H1 (cell line): Measurements from ENCODE around the gene NOXO1. TPM values are rescaled to one million over a fixed set of nuclear protein-coding genes. Genes with fewer than 3 reads are reported as not detected.

Source experiments
- CTCF ChIA-PET: fragments of 300-600 bp; sonication (Branson Sonifier 250); formaldehyde crosslinking; loops from one replicate; lab custom pipeline; 2021; ENCODE audit not compliant: partially characterized antibody; lab: Charles Lee
- POLR2A ChIA-PET: fragments of 300-600 bp; sonication (Branson Sonifier 250); formaldehyde crosslinking; loops from one replicate; lab custom pipeline; 2021; ENCODE audit warnings: inconsistent platforms; ENCODE audit not compliant: partially characterized antibody; lab: Charles Lee
- DNase-seq, 2 experiments: peaks; one replicate each; pipeline versions ENCODE4 v3.0.0 to v3.0.0-alpha.2; 2010 to 2022; ENCODE audit warnings: low spot score in 2 of 2, low read depth in 1 of 2, mixed read lengths in 1 of 2
- FAIRE-seq: peaks from 2 replicates; lab custom pipeline; 2011; peaks lifted over from hg19 to GRCh38; lab: Jason Lieb, UNC
- H2AFZ ChIP-seq: 2 replicates; pipeline ENCODE4 v1.8.1; 2012; ENCODE audit warnings: low read length, inconsistent platforms
- H2AK5ac ChIP-seq: 2 replicates; pipeline ENCODE4 v1.6.1; 2013; ENCODE audit warnings: low read depth, low read length
- H2BK120ac ChIP-seq: replicated peaks from 2 replicates; pipeline ENCODE3; 2013; ENCODE audit warnings: low read depth, low read length, inconsistent platforms
- H2BK12ac ChIP-seq: 2 replicates; pipeline ENCODE4 v1.6.1; 2013; ENCODE audit warnings: low read depth, low read length
- H2BK15ac ChIP-seq: 2 replicates; pipeline ENCODE4 v1.6.1; 2013; ENCODE audit warnings: low read length
- H2BK20ac ChIP-seq: 2 replicates; pipeline ENCODE4 v1.6.1; 2013; ENCODE audit warnings: low read length
- H2BK5ac ChIP-seq: 2 replicates; pipeline ENCODE4 v1.6.1; 2013; ENCODE audit warnings: low read depth, low read length
- H3K14ac ChIP-seq: 2 replicates; pipeline ENCODE4 v1.6.1; 2013; ENCODE audit warnings: inconsistent platforms; ENCODE audit not compliant: insufficient read length
- H3K18ac ChIP-seq: 2 replicates; pipeline ENCODE4 v1.6.1; 2013; ENCODE audit warnings: low read length; ENCODE audit errors: extremely low read depth
- H3K23ac ChIP-seq: 2 replicates; pipeline ENCODE4 v1.6.1; 2013; ENCODE audit warnings: inconsistent platforms; ENCODE audit not compliant: insufficient read length
- H3K23me2 ChIP-seq: 2 replicates; pipeline ENCODE4 v1.6.1; 2013; ENCODE audit warnings: low read depth, low read length
- H3K27ac ChIP-seq: 2 replicates; pipeline ENCODE4 v1.6.1; 2011; ENCODE audit warnings: low read depth, low read length, inconsistent platforms
- H3K27me3 ChIP-seq, 4 experiments: replicated peaks in 1 of 4; 1 replicate in 1 of 4; 2 replicates in 3 of 4; pipeline versions ENCODE4 v1.6.1 to v1.8.1; 2011 to 2013; ENCODE audit warnings: low read length in 3 of 4, mild to moderate bottlenecking in 3 of 4, inconsistent platforms in 2 of 4, mixed read lengths in 2 of 4, moderate library complexity in 1 of 4; ENCODE audit not compliant: control insufficient read depth in 3 of 4, insufficient read depth in 3 of 4; ENCODE audit errors: extremely low read depth in 1 of 4
- H3K36me3 ChIP-seq, 4 experiments: 2 replicates each; pipeline versions ENCODE4 v1.6.1 to v1.8.1; 2011 to 2013; ENCODE audit warnings: mild to moderate bottlenecking in 4 of 4, low read length in 3 of 4, moderate library complexity in 2 of 4, control low read depth in 1 of 4, inconsistent platforms in 1 of 4; ENCODE audit not compliant: insufficient read depth in 4 of 4, control insufficient read depth in 2 of 4
- H3K4ac ChIP-seq: replicated peaks from 2 replicates; pipeline ENCODE3; 2013; ENCODE audit warnings: low read length, low read depth, mixed read lengths, inconsistent platforms; ENCODE audit not compliant: insufficient read length
- H3K4me1 ChIP-seq, 4 experiments: replicated peaks in 1 of 4; 1 replicate in 1 of 4; 2 replicates in 3 of 4; pipeline versions ENCODE4 v1.6.1 to v1.8.1; 2011 to 2013; ENCODE audit warnings: low read length in 3 of 4, inconsistent platforms in 2 of 4, mixed read lengths in 1 of 4; ENCODE audit not compliant: insufficient read depth in 4 of 4, control insufficient read depth in 3 of 4
- H3K4me2 ChIP-seq, 2 experiments: 2 replicates each; pipeline versions ENCODE4 v1.6.1 to v1.8.1; 2011 to 2013; ENCODE audit warnings: low read depth in 2 of 2, low read length in 2 of 2, control low read depth in 1 of 2, inconsistent platforms in 1 of 2, mild to moderate bottlenecking in 1 of 2; ENCODE audit not compliant: insufficient read depth in 1 of 2
- H3K4me3 ChIP-seq, 4 experiments: fragments of 200-600, 300-600 bp in 1 of 4; sonication (generic), shearing (Covaris generic), sonication (Bioruptor Twin) in 1 of 4; 2 replicates each; pipeline versions ENCODE4 v1.5.1 to v1.8.1; 2011 to 2016; ENCODE audit warnings: low read length in 4 of 4, low read depth in 3 of 4, control low read depth in 2 of 4, inconsistent platforms in 2 of 4, mild to moderate bottlenecking in 2 of 4, mixed read lengths in 1 of 4, moderate library complexity in 1 of 4; ENCODE audit not compliant: insufficient read depth in 2 of 4; ENCODE audit errors: extremely low read depth in 1 of 4
- H3K56ac ChIP-seq: replicated peaks from 2 replicates; pipeline ENCODE3; 2013; ENCODE audit warnings: low read depth, mild to moderate bottlenecking, mixed read lengths, low read length, inconsistent platforms; ENCODE audit not compliant: insufficient read length
- H3K79me1 ChIP-seq: 2 replicates; pipeline ENCODE4 v1.6.1; 2013; ENCODE audit warnings: low read depth, low read length, control low read depth
- H3K79me2 ChIP-seq, 2 experiments: 2 replicates each; pipeline versions ENCODE4 v1.6.1 to v1.8.1; 2012 to 2013; ENCODE audit warnings: low read length in 2 of 2, mild to moderate bottlenecking in 2 of 2, inconsistent platforms in 1 of 2; ENCODE audit not compliant: insufficient read depth in 2 of 2, control insufficient read depth in 1 of 2
- H3K9ac ChIP-seq, 4 experiments: replicated peaks in 1 of 4; 1 replicate in 1 of 4; 2 replicates in 3 of 4; pipeline versions ENCODE4 v1.6.1 to v1.8.1; 2011 to 2013; ENCODE audit warnings: low read depth in 3 of 4, low read length in 3 of 4, control low read depth in 2 of 4, mild to moderate bottlenecking in 2 of 4, moderate library complexity in 2 of 4, inconsistent platforms in 1 of 4; ENCODE audit errors: extremely low read depth in 1 of 4
- H3K9me3 ChIP-seq, 2 experiments: 2 replicates each; pipeline versions ENCODE4 v1.6.1 to v1.8.1; 2012 to 2013; ENCODE audit warnings: mild to moderate bottlenecking in 2 of 2, moderate library complexity in 2 of 2, control low read depth in 1 of 2, inconsistent platforms in 1 of 2, low read depth in 1 of 2, low read length in 1 of 2, mixed read lengths in 1 of 2; ENCODE audit not compliant: insufficient read depth in 2 of 2
- H4K20me1 ChIP-seq, 2 experiments: replicated peaks in 1 of 2; 2 replicates each; pipeline versions ENCODE3 to v1.8.1; 2011 to 2013; ENCODE audit warnings: inconsistent platforms in 2 of 2, low read length in 2 of 2, mild to moderate bottlenecking in 1 of 2; ENCODE audit not compliant: insufficient read depth in 2 of 2, control insufficient read depth in 1 of 2
- H4K5ac ChIP-seq: 2 replicates; pipeline ENCODE4 v1.6.1; 2013; ENCODE audit warnings: low read length, low read depth, mixed read lengths, inconsistent platforms; ENCODE audit not compliant: insufficient read length
- H4K8ac ChIP-seq: 2 replicates; pipeline ENCODE4 v1.8.0; 2013; ENCODE audit warnings: mild to moderate bottlenecking, moderate library complexity, low read length, inconsistent platforms; ENCODE audit not compliant: insufficient read depth; ENCODE audit errors: extremely low read depth
- H4K91ac ChIP-seq: replicated peaks from 2 replicates; pipeline ENCODE3; 2013; ENCODE audit warnings: low read length, mixed read lengths, inconsistent platforms; ENCODE audit not compliant: insufficient read length
- E2F6 ChIP-seq: IDR thresholded peaks from 2 replicates; pipeline ENCODE4 v1.6.1; 2012; ENCODE audit warnings: inconsistent platforms
- GTF2F1 ChIP-seq: IDR thresholded peaks from 2 replicates; pipeline ENCODE4 v1.6.1; 2012; ENCODE audit warnings: low read depth, low read length, improper control_type of control experiment, borderline replicate concordance
- HDAC2 ChIP-seq, 2 experiments: fragments of 300-600 bp in 1 of 2; sonication (generic) in 1 of 2; IDR thresholded peaks; 2 replicates each; pipeline ENCODE4 v1.6.1; 2011 to 2012; ENCODE audit warnings: low read depth in 2 of 2, low read length in 2 of 2, mild to moderate bottlenecking in 2 of 2, moderate library complexity in 2 of 2, borderline replicate concordance in 1 of 2, inconsistent platforms in 1 of 2
- SIN3A ChIP-seq, 2 experiments: IDR thresholded peaks in 1 of 2; conservative IDR thresholded peaks in 1 of 2; 2 replicates each; pipeline ENCODE4 v1.6.1; 2011 to 2012; ENCODE audit warnings: low read length in 2 of 2, improper control_type of control experiment in 1 of 2, low read depth in 1 of 2, mild to moderate bottlenecking in 1 of 2
- SP4 ChIP-seq: IDR thresholded peaks from 2 replicates; pipeline ENCODE4 v1.6.1; 2012; ENCODE audit warnings: low read length, inconsistent platforms
- TAF1 ChIP-seq: IDR thresholded peaks from 2 replicates; pipeline ENCODE4 v1.6.1; 2011; ENCODE audit warnings: mild to moderate bottlenecking, low read depth, low read length
- YY1 ChIP-seq: IDR thresholded peaks from 2 replicates; pipeline ENCODE4 v1.6.1; 2011; ENCODE audit warnings: low read depth, mild to moderate bottlenecking, low read length
- WGBS, 2 experiments: shearing (Covaris generic) in 1 of 2; methylation state at CpG; one replicate each; pipeline versions ENCODE4 v1.1.6 to v1.1.7; 2013 to 2015; ENCODE audit warnings: low lambda C conversion rate in 2 of 2, mixed read lengths in 2 of 2, inconsistent platforms in 1 of 2, low coverage in 1 of 2, missing lambda C conversion rate in 1 of 2; ENCODE audit not compliant: insufficient replicate concordance in 2 of 2, insufficient coverage in 1 of 2, insufficient read length in 1 of 2; ENCODE audit errors: extremely low coverage in 1 of 2, missing lambda C conversion rate in 1 of 2; 5-methylcytosine and 5-hydroxymethylcytosine counted together
- polyA plus RNA-seq, 7 experiments: library from polyadenylated mRNA; depleted of rRNA in 3 of 7; stranded (reverse) in 5 of 7; unstranded in 2 of 7; fragments of >200 nt in 5 of 7; fragments of 200-250 nt in 2 of 7; gene quantifications; 1 replicate in 5 of 7; 2 replicates in 1 of 7; 4 replicates in 1 of 7; pipeline versions ENCODE4 v1.2.1 to v1.2.3, GENCODE V29; 2011 to 2013; ENCODE audit warnings: missing spikeins in 2 of 7, mixed read lengths in 2 of 7
- total RNA-seq: library from RNA; stranded (reverse); fragmentation: NEBNext Ultra II Directional; extraction: Animal tissue kit (Norgen Biotek cat#: 25700); gene quantifications from 2 replicates; pipeline ENCODE4 v1.2.1, GENCODE V29; 2021

NOXO1 gene
- total and polyA plus RNA-seq, 2 of the 8 experiments (the other 6 are each of a cell fraction or from before 2014, with no cell fraction given), result 1.3 to 2.5 TPM

- H3K23me2 ChIP-seq, result peaks cover 22% of the 10 kb centered on the region; the same call in 1 of the 2 replicates
Observed at GRCh38 chr16:1992704-1993317, 11.5 kb upstream of the NOXO1 start.

More at GRCh38 chr16:1992704-1993317, 11.5 kb upstream of the NOXO1 start:
- Histone ChIP-seq H3K4me1 (peaks cover 0 to 24% (median 18%) of the 10 kb centered on the region in 4 experiments; a peak in 6 of 7 replicates), H3K79me2 (no peaks in the 10 kb centered on the region), H2BK5ac (peak overlapping the region; percentile 96), H3K56ac (no peak overlapping the region), H3K9ac (peak overlapping the region; percentile 63 to 92 (median 74)), H3K4me3 (peak overlapping the region; percentile 46 to 82 (median 48)), H2AK5ac (no peak overlapping the region; the same call in 1 of the 2 replicates), H3K9me3 (no peaks in the 10 kb centered on the region), H2BK120ac (peak overlapping the region; percentile 69), H2BK15ac (peak overlapping the region; percentile 99), H3K79me1 (no peaks in the 10 kb centered on the region), H3K27ac (peak overlapping the region; percentile 81; the same call in 1 of the 2 replicates), H4K91ac (peak overlapping the region; percentile 98), H4K5ac (peak overlapping the region; percentile 93), H3K4ac (peak overlapping the region; percentile 99), H2BK12ac (peak overlapping the region; percentile 94), H2BK20ac (no peak overlapping the region), H3K14ac (no peak overlapping the region), H3K4me2 (peak overlapping the region; percentile 83 to 99), H2AFZ (peak overlapping the region; percentile 98; the same call in 1 of the 2 replicates), H4K8ac (peak overlapping the region; percentile 98; the same call in 1 of the 2 replicates), H3K36me3 (peaks cover 0 to 4% (median 1%) of the 10 kb centered on the region in 4 experiments; a peak in 5 of 8 replicates), H3K18ac (peak overlapping the region; percentile 99), H3K23ac (no peak overlapping the region), H4K20me1 (peaks cover 7 to 13% of the 10 kb centered on the region in 2 experiments), H3K27me3 (peaks cover 4 to 37% (median 24%) of the 10 kb centered on the region in 4 experiments)
- CTCF ChIA-PET, result interaction anchor here (2.1 to 6.8 kb wide), 3 partner anchors 11 to 16 kb away, joined by 7 to 55 read pairs (median 8); partner anchors contain the start of gene NOXO1
- FAIRE-seq (no peak), DNase-seq (peak in 1 of 2 experiments; percentile 90)
- TF ChIP-seq YY1, result peak; percentile 85
- TF ChIP-seq HDAC2 (IDR thresholded peaks at IDR 0.05; ENCODE audit: borderline replicate concordance in 1 of 2, low read depth in 2 of 2, low read length in 2 of 2), result 0 out of 4 replicates have a peak, but pooled peaks of 1 of the 2 experiments have one; percentile 1
- no peak for TF ChIP-seq GTF2F1
- peak; percentile 55 to 83; a peak in 3 of 4 replicates for TF ChIP-seq SIN3A (conservative IDR thresholded peaks at IDR 0.05 in 1 of 2, IDR thresholded peaks at IDR 0.05 in 1 of 2; ENCODE audit: low read depth in 1 of 2, low read length in 2 of 2)
- TF ChIP-seq TAF1, result peak; percentile 71
- TF ChIP-seq E2F6, result peak; percentile 73; the same call in 1 of the 2 replicates
- no peak; the same call in 1 of the 2 replicates for TF ChIP-seq SP4
- 34% methylated on average over 32 of the region's 50 CpGs; no CpG with 5 or more reads in 1 of the 2 experiments for WGBS, 2 experiments
- POLR2A ChIA-PET, result interaction anchor here (0.7 to 28.2 kb wide), 15 partner anchors 9 to 199 kb away, joined by 3 to 736 read pairs (median 3); partner anchors contain the start of genes GFER, NDUFB10, NTHL1 and RNF151
